Stimulated activated CD8-positive, alpha-beta memory T cell treated with anti-CD3 and anti-CD28 coated beads, Interleukin-7, amount 100 ng/mL, for 1 hour (primary cell): Measurements from ENCODE around the gene TRIM44.
"Not testable (repeated sequence)": the region's sequence is repeated elsewhere in the genome, so short reads cannot be mapped to it uniquely, and the experiment has no call there.

Source experiments
- DNase-seq, 2 donors: peaks; one replicate each; pipeline ENCODE4 v3.0.0-alpha.2; 2020; ENCODE audit warnings: low read depth in 2 of 2

TRIM44 gene

GRCh38 chr11:35855671-35856070, 193.1 kb downstream of the TRIM44 start:
- DNase-seq: no peak

- no peak for DNase-seq
Measured at GRCh38 chr11:35856259-35856658, 193.7 kb downstream of the TRIM44 start.

- no peak for DNase-seq
Measured at GRCh38 chr11:35856756-35857155, 194.2 kb downstream of the TRIM44 start.

- no peak for DNase-seq
Measured at GRCh38 chr11:35857922-35858321, 195.3 kb downstream of the TRIM44 start.

GRCh38 chr11:35859301-35859700, 196.7 kb downstream of the TRIM44 start:
- no peak for DNase-seq

DNA sequence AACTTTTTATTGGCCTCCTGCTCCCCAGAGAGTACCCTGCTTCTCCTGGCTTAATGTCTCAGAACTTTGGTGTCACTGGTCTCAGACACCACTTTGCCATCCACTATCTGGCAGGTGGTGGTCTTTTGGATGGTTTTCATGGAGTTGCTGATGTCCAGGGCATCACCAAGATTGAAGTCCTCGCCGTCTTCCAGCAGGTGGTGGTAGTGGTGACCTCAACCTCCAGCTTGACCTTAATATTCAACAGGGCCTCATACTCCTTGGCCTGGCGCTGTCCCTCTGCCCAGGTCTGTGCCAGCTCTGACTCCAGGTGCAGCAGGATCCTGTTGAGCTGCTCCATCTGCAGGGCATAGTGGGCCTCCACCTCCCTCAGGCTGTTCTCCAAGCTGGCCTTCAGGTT, 197.6 kb downstream of the TRIM44 start:
- not testable (repeated sequence) for DNase-seq

DNA sequence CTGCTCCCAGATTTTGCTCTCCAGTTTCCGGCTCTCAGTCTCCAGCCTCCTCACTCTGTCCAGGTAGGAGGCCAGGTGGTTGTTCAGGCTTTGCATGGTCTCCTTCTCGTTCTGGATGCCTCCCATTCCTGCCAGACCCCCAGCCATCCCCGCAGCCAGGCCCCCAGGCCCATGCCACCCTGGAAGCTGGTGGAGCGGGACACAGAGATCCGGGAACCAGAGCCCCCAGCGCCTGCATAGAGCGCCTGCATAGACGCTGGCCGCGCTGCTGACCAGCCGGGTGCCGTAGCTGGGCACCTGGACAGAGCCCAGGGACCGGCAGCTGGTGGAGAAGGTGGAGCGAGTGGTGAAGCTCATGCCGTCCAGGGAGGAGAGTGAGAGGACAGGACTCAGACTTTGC, 198.6 kb downstream of the TRIM44 start:
- no peak for DNase-seq

DNA sequence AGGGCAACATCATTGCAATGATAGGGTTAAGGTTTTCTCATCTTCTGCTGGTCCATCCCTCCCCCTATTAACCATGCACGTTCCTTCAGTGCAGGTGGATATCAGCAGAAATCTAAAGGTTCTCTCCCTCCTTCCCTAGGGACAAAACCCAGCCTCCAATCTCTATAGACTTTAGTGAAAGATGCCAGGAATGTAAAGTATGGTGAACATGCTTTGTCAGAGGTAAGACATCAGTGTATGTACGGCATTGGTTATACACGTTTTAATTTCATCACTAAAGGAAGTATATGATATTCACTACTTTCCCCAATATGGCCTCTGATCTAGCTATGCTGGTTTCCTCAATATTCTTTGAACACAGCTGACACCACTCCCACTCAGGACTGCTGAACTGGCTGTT, 200.1 kb downstream of the TRIM44 start:
- DNase-seq: no peak

DNA sequence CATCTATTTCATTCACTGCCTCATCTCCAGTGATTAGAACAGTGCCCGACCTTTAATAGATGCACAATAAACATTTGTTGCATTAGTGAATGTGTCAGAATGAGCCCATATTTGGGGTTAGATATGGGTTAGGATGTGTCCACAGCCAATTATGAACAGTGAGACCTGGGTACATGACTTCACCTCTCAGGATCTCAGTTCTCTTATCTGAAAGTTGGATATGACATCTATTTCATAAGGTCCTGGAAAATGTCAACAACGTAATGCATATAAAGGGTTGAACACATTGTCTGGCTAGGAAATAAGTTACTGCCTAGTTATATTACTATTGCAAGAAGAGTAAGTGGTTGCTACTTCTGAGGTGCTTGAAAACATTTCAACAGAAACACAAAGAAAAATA, 201.6 kb downstream of the TRIM44 start:
- DNase-seq: no peak

DNA sequence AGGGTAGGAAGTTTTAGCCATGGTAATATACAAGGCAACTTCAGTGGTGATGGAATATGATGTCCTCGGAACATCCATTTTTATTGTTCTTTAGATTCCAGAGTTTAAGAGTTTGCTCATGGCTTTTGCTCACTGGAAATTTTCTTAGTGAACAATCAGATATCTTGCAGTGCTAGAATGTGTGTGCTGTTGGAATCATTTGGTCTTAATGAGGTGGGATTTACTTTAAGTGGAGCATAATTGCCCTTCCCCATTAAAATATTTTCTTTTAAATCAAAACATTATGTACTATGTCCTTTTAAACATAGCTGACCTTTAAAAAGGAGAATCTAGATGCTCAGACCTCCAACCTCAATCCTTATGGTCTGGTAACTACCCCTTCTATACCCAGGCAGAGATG, 204.0 kb downstream of the TRIM44 start:
- no peak for DNase-seq
